GM21576 (cell line): Measurements from ENCODE around the gene MPLKIP.
"Not testable (repeated sequence)": the region's sequence is repeated elsewhere in the genome, so short reads cannot be mapped to it uniquely, and the experiment has no call there.

Source experiments
- ATAC-seq: cut with Tn5 transposase; IDR thresholded peaks from one replicate; pipeline ENCODE4 v1.9.1; 2021; ENCODE audit warnings: mild to moderate bottlenecking, moderate library complexity; ENCODE audit not compliant: unreplicated experiment

MPLKIP gene

GRCh38 chr7:40134428-40135316 lies at the start of gene MPLKIP, which contains the start of gene SUGCT:
Gene MPLKIP, minus strand, starts transcription at chr7:40134622. Its CDS starts 55 bp downstream, at chr7:40134567.
Gene SUGCT, plus strand, starts transcription at chr7:40135005.
- ATAC-seq = peak; percentile 87

DNA sequence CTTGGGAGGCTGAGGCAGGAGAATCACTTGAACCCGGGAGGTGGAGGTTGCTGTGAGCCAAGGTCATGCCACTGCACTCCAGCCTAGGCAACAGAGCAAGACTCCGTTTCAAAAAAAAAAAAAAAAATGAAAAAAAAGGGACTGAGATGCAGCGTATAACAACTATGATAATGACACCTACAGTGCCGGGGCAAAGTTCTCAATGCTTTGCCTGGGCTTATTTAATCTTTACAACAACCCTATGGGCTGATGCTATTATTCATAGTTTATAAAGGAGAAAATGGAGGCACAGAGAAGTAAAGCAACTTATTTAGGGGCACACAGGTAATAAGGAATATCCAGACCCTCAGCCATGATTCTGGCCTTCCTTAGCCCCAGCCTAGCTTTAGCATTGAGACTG lies 48.0 kb upstream of the MPLKIP start:
- no peak for ATAC-seq

DNA sequence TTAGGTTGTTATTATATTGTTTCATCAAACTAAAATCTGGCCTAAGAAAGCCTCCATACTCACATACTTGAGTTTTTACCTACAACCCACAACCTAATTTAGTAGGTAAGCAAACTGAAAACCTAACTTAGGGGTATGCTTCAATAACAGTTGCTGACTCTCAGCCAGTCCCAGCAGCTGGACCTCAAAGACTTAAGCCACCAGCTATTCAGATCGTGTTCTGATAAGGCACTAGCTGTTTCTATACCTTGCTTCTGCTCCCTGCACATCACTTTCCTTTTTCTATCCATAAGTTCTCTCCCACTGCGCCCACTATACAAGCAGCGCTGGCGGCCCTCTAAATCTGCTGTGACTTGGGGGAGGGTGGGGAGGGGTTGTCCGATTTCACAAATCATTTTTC lies 42.6 kb upstream of the MPLKIP start:
- no peak for ATAC-seq

DNA sequence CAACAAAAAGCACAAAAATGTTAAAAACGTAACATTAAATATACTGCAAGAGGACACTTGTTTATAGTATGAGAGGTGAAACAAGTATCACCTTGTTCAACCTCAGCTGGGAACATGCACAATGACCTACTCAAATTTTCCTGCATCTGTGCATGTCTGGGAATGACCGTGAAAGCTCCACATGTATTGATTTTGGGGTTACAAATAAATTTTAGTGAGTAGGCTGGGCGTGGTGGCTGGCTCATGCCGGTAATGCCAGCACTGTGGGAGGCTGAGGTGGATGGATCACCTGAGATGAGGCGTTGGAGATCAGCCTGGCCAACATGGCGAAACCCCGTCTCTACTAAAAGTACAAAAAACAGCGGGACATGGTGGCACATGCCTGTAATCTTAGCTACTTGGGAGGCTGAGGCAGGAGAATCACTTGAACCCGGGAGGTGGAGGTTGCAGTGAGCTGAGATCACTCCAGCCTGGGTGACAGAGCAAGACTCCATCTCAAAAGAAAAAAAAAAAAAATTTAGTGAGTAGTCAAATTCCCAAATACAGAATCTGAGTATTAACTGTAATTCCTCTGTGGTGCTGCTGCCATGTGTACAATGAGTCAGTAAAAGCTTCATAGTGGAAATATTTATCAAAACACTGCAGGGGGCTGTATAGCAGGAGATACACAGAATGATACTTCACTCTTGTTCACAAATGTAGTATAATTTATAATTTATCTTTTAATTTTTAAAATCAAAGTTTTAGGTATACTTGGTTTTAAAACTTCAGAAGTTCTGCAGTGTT lies 41.5 kb upstream of the MPLKIP start:
- no peak for ATAC-seq

GRCh38 chr7:40175256-40175655 lies 40.8 kb upstream of the MPLKIP start:
- not testable (repeated sequence) for ATAC-seq

DNA sequence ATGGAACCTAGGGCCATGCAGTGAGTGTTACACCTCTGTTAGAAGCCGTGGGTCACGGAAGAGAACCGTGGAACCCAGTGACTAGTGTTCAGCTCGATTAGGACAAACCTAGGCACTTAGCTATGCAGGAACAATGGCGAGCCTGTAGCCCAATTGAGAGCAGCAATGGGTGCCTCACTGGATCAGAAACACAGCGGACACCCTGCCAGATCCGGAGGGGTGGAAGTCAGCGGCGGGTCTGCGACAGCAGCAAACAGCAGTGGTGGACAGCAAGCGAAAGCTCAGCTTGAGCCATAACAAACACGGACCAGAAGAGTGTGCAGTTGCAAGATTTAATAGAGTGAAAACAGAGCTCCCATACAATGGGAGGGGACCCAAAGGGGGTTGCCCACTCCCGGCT lies 38.7 kb upstream of the MPLKIP start:
- ATAC-seq = not testable (repeated sequence)

- ATAC-seq = not testable (repeated sequence)
Measured at GRCh38 chr7:40168266-40168665, 33.8 kb upstream of the MPLKIP start.

GRCh38 chr7:40167291-40167690 lies 32.9 kb upstream of the MPLKIP start:
- ATAC-seq = no peak

GRCh38 chr7:40165216-40165615 lies 30.8 kb upstream of the MPLKIP start:
- no peak for ATAC-seq

- no peak for ATAC-seq
Measured at GRCh38 chr7:40162516-40162915, 28.1 kb upstream of the MPLKIP start.

DNA sequence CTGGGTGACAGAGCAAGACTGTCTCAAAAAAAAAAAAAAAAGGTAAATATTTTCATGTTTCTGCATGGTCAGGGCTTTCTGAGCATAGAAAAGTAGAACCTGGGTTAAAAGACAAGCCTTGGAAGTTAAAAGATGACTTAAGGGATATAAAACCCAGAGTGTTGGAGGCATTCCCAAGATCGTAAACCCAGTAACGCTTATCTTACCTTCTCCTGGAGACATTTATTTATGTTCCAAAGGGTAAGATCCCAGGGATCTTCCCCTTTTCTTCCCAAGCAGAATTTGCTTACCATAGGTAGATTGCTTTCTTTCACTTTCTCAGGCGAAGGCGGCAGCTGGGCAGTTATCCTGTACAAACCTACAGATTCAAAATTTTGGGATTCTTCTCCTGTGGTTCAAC lies 22.6 kb upstream of the MPLKIP start:
- ATAC-seq = no peak

GRCh38 chr7:40151504-40151903 lies 17.1 kb upstream of the MPLKIP start:
- ATAC-seq = no peak

- no peak for ATAC-seq
Measured at GRCh38 chr7:40148671-40149070, 14.2 kb upstream of the MPLKIP start.

- not testable (repeated sequence) for ATAC-seq
Measured at GRCh38 chr7:40148247-40148580, 13.8 kb upstream of the MPLKIP start.

GRCh38 chr7:40147371-40148246 lies 13.2 kb upstream of the MPLKIP start:
- ATAC-seq = no peak

DNA sequence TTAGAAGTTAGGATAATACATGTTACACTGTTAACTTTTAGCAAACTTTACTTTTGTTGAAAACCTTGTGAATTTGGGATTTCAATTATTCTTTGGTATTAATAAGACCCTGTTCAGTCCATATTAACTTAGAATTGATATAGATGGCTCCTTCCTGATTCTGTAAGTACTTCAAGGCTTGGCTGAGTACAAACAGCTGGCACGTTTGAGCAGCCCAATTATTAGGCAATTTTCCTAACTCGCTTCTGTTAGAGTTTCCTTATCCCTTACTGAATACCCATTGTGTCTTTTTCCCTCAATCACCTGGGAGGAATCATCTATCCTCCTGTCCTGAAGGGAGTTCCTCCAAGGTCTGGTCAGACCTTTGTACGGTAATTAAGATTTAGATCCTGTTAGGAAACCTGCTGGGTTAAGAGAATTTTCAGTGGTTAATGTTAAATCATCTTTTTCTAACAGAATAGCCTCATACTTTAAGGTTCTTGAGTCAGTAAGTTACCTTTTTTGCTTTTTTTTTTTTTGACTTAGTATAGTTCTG lies 11.2 kb upstream of the MPLKIP start:
- not testable (repeated sequence) for ATAC-seq

- ATAC-seq = not testable (repeated sequence)
Measured at GRCh38 chr7:40141916-40142315, 7.5 kb upstream of the MPLKIP start.

GRCh38 chr7:40139891-40140290 lies 5.5 kb upstream of the MPLKIP start:
- ATAC-seq = not testable (repeated sequence)

- ATAC-seq = no peak
Measured at GRCh38 chr7:40138973-40139372, 4.6 kb upstream of the MPLKIP start.

DNA sequence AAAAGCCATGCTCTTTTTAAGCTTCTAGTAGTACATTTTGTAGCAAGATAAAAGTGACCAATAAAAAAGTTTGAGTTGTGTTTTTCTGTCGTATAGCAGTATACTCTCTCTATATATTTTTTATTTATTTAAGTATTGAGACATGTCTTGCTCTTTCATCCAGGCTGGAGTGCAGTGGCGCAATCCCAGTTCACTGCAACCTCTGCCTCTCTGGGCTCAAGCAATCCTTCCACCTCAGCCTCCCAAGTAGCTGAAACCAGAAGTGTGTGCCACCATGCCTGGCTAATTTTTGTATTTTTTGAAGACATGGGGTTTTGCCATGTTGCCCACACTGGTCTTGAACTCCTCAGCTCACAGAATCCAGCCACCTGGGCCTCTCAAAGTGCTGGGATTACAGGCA lies 3.1 kb upstream of the MPLKIP start:
- ATAC-seq = no peak

DNA sequence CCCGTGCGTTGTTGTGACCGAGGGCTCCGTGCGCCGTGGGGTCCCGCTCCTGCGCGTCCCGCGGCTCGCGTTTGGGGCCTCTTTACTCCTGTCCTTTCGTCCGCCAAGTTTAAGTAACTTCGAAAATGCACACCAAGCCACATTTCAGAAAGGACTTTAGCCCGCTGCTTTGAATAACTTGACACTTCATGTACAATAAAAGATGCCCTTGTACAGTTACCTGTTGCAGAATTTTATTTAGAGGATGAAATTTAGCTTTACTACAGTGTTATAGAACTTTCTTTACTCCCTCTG lies 842 bp upstream of the MPLKIP start:
- ATAC-seq = no peak
